ENCODE measurements around the gene KCNK16. TPM values are rescaled to one million over a fixed set of nuclear protein-coding genes. Genes with fewer than 3 reads are reported as not detected.

KCNK16 gene
- total and polyA plus RNA-seq, 2 of the 4 experiments (the other 2 are of a cell fraction): not detected

DNA sequence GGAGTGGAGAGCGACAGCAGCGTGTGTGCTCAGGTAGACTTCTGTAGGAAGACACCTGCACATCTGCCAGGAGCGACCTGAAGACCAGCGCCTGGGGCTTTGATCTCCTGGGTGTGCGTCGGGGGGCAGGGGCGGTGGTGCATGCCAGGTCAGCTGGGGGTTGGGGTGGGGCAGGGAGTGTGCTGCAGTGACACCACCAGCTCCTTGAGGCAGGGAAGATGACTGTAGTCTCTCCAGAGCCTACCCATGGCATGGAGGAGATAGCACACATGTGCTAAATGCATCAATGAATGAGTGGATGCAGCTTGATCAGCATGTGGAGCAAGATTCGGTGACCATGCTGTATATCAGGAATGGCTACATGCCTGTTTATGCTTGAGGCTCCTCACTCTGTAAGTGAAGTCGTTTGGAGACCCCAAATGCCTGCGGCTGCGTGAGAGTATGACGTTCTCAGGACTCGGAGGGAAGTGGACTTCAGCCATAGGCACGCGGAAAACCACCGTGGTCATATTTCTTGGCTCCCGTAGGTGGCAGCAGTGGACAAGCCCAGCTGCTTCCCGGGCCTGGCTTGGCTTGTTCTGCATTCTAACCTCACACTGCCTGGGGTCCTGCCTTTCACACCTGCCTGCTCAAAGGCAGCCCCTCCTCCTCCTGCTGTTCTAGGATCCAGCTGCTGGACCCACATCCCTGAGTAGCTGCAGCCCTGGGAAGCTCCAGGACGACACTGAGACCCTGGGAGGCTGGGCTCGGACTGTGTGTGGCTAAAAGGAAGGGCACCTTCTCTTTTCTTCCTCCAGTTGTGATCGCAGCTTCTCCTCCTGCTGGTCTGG lies 39.4 kb upstream of the KCNK16 start (continued):
- no peak for TF ChIP-seq USF2 (IDR thresholded peaks at IDR 0.05; ENCODE audit: low read depth, low read length)
- no peak for TF ChIP-seq CHD1 (IDR thresholded peaks at IDR 0.05; ENCODE audit: low read depth, low read length)

GRCh38 chr6:39360378-39360777 lies 37.9 kb upstream of the KCNK16 start:
- DNase-seq (no peak), ATAC-seq (ENCODE audit: low read depth) (no peak)
- BruUV-seq (replicated peaks): no TSS peak
- ChIA-PET CTCF (no interaction called here), POLR2A (ENCODE audit: unreplicated experiment) (no interaction called here)
- Histone ChIP-seq H2BK120ac (ENCODE audit: low read depth, low read length) (no peak overlapping the region), H3K4me3 (ENCODE audit: insufficient read depth, low read depth, low read length) (no peak overlapping the region), H3K9me3 (ENCODE audit: control insufficient read depth, insufficient read depth, low read length) (no peaks in the 10 kb centered on the region), H4K8ac (ENCODE audit: low read depth in 2 of 2, low read length in 2 of 2) (no peak overlapping the region), H4K20me1 (ENCODE audit: insufficient read depth, low read length) (no peaks in the 10 kb centered on the region), H3K27ac (ENCODE audit: insufficient read depth, low read length) (no peak overlapping the region), H3K9ac (ENCODE audit: low read depth, low read length) (no peak overlapping the region), H3K27me3 (ENCODE audit: control insufficient read depth, insufficient read depth, low read length) (no peaks in the 10 kb centered on the region), H3K23ac (ENCODE audit: low read depth, low read length) (no peak overlapping the region), H4K5ac (ENCODE audit: low read depth, low read length) (no peak overlapping the region), H2AFZ (replicated peaks; ENCODE audit: low read length, poor library complexity) (no peak overlapping the region), H3K9me1 (ENCODE audit: insufficient read depth, low read length) (no peaks in the 10 kb centered on the region), H3K79me1 (ENCODE audit: low read depth in 1 of 2, low read length in 2 of 2) (no peaks in the 10 kb centered on the region), H4K91ac (ENCODE audit: insufficient read depth, low read depth, low read length) (no peak overlapping the region), H2BK5ac (ENCODE audit: low read depth, low read length, poor library complexity, severe bottlenecking) (no peak overlapping the region), H3K36me3 (ENCODE audit: control insufficient read depth, insufficient read depth, low read length) (no peaks in the 10 kb centered on the region), H2AK9ac (replicated peaks; ENCODE audit: low read depth, low read length, poor library complexity) (peak overlapping the region; percentile 24), H3K4me2 (ENCODE audit: low read depth, low read length) (no peak overlapping the region), H3K4me1 (ENCODE audit: control insufficient read depth, insufficient read depth, low read length) (no peaks in the 10 kb centered on the region), H3K56ac (ENCODE audit: extremely low read depth, insufficient read depth, low read length) (no peak overlapping the region), H2AK5ac (ENCODE audit: low read depth, low read length) (no peak overlapping the region), H2BK15ac (ENCODE audit: low read depth, low read length) (no peak overlapping the region), H3K14ac (replicated peaks; ENCODE audit: low read depth, low read length) (no peak overlapping the region), H2BK20ac (ENCODE audit: low read depth, low read length) (no peak overlapping the region), H3K18ac (ENCODE audit: low read depth, low read length) (no peak overlapping the region), H3K4ac (ENCODE audit: low read depth, low read length) (no peak overlapping the region)
- intact Hi-C loops (cut with micrococcal nuclease) (no loop called here), in situ Hi-C loops (cut with MboI; ENCODE audit: low sequenced_read_pairs) (loop anchor here (10.0 to 25.0 kb wide), 3 partner anchors 524 to 1677 kb away; partner anchors contain the start of genes TSPO2 and UNC5CL), dilution Hi-C loops (cut with HindIII; ENCODE audit: low sequenced_read_pairs, unreplicated experiment) (no loop called here)
- 100% methylated on average over 1 of the region's 9 CpGs; no CpG with 5 or more reads in 1 of the 2 experiments for WGBS, 2 experiments (ENCODE audit: extremely low coverage in 2 of 2, insufficient read length in 1 of 2)
- TF ChIP-seq CEBPB (IDR thresholded peaks at IDR 0.05; ENCODE audit: low read depth, low read length) (no peak), SMC3 (IDR thresholded peaks at IDR 0.05; ENCODE audit: low read depth, low read length) (no peak), MAFK (IDR thresholded peaks at IDR 0.05; ENCODE audit: low read depth, low read length) (no peak), RAD21 (IDR thresholded peaks at IDR 0.05; ENCODE audit: low read length) (no peak), BHLHE40 (IDR thresholded peaks at IDR 0.05; ENCODE audit: low read depth, low read length) (no peak), FOS (IDR thresholded peaks at IDR 0.05; ENCODE audit: low read depth, low read length) (no peak), RFX5 (IDR thresholded peaks at IDR 0.05; ENCODE audit: low read depth, low read length) (no peak), NFE2L2 (IDR thresholded peaks at IDR 0.05; ENCODE audit: low read depth, low read length) (no peak), MAZ (IDR thresholded peaks at IDR 0.05; ENCODE audit: borderline replicate concordance, low read depth, low read length) (no peak), MXI1 (IDR thresholded peaks at IDR 0.05; ENCODE audit: borderline replicate concordance, low read depth, low read length) (no peak), RCOR1 (IDR thresholded peaks at IDR 0.05; ENCODE audit: insufficient replicate concordance, low read length) (no peak), CHD1 (IDR thresholded peaks at IDR 0.05; ENCODE audit: low read depth, low read length) (no peak), POLR2A (IDR thresholded peaks at IDR 0.05; ENCODE audit: low read depth, low read length) (no peak)
- TF ChIP-seq, protein P1, sequence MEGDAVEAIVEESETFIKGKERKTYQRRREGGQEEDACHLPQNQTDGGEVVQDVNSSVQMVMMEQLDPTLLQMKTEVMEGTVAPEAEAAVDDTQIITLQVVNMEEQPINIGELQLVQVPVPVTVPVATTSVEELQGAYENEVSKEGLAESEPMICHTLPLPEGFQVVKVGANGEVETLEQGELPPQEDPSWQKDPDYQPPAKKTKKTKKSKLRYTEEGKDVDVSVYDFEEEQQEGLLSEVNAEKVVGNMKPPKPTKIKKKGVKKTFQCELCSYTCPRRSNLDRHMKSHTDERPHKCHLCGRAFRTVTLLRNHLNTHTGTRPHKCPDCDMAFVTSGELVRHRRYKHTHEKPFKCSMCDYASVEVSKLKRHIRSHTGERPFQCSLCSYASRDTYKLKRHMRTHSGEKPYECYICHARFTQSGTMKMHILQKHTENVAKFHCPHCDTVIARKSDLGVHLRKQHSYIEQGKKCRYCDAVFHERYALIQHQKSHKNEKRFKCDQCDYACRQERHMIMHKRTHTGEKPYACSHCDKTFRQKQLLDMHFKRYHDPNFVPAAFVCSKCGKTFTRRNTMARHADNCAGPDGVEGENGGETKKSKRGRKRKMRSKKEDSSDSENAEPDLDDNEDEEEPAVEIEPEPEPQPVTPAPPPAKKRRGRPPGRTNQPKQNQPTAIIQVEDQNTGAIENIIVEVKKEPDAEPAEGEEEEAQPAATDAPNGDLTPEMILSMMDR (conservative IDR thresholded peaks at IDR 0.05; ENCODE audit: low read depth, low read length): no peak

Data from IMR-90 (cell line).